Heart left ventricle (tissue), 13 donors: ENCODE data around the gene ZP4.

Experiments used
- POLR2A ChIP-seq, 2 donors: fragments of 450-650 bp; IDR thresholded peaks; one replicate each; pipeline ENCODE4 v1.6.1; 2017; ENCODE audit warnings: antibody characterized with exemption in 2 of 2, mild to moderate bottlenecking in 2 of 2, moderate library complexity in 2 of 2
- TF ChIP-seq, protein P1 (sequence below), 12 donors: fragments of 200-600 bp; sonication (generic) in 4 of 12; IDR thresholded peaks; one replicate each; pipeline versions ENCODE4 v1.5.0 to v1.8.0; 2018 to 2022; ENCODE audit warnings: antibody characterized with exemption in 12 of 12, mild to moderate bottlenecking in 5 of 12
- donor health status: ischemic (EF 13 %, LVEDD 7.1; RV severe dilation, severe dysfunction).
- donor health status: DM: no; HTN: yes; CAD: no.
- donor health status: DM: no; HTN: no; CAD: no.
- donor health status: ischemic (EF 25% LVEDD 6.9; RV normal size, moderate dysfunction).
- donor health status: ischemic (EF 25% LVEDD 5.7; RV mildly dilated, moderate dysfunction).
- donor health status: ischemic (EF 35%, LVEDD 5.7; RV mildly dilated, moderate dysfunction).
- donor health status: nonischemic (EF 11% LVEDD 7.7; RV severe dilation, severe dysfunction).
- donor health status: DM: yes; HTN: yes; CAD: no.
- donor health status: PGD.
- donor health status: ischemic (EF 29% LVEDD 5.4; RV normal size, mild dysfunction).
- donor health status: nonischemic (EF 23%, LVEDD 6.1; RV moderate dilation, normal function).

DNA sequence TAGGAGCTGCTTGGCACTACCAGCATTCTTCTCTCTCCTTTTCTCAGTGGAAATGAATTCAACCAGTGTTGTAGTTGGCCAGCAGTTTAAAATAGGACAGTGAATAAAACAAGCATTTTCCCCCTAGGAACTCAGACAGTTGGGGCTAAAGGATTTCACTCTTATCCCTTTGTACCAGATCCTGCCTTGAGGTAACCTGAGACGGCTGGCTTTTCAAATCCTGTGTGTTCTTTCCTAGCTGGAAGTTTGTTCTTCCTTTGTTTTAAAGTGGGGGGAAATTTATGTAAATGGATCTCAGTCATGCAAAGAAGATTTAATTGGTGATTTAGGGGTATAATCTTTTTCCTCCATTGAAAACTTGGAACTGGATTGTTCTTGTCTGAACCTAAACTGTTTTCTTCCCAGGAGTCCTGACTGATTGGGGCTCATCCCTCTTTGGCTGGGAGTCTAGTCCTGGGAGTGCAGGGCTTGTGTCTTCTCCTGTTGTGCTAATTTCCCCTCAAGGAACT is 23.3 kb downstream of the ZP4 start:
- TF ChIP-seq, protein P1, sequence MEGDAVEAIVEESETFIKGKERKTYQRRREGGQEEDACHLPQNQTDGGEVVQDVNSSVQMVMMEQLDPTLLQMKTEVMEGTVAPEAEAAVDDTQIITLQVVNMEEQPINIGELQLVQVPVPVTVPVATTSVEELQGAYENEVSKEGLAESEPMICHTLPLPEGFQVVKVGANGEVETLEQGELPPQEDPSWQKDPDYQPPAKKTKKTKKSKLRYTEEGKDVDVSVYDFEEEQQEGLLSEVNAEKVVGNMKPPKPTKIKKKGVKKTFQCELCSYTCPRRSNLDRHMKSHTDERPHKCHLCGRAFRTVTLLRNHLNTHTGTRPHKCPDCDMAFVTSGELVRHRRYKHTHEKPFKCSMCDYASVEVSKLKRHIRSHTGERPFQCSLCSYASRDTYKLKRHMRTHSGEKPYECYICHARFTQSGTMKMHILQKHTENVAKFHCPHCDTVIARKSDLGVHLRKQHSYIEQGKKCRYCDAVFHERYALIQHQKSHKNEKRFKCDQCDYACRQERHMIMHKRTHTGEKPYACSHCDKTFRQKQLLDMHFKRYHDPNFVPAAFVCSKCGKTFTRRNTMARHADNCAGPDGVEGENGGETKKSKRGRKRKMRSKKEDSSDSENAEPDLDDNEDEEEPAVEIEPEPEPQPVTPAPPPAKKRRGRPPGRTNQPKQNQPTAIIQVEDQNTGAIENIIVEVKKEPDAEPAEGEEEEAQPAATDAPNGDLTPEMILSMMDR (IDR thresholded peaks at IDR 0.05) = no peak
- TF ChIP-seq POLR2A (IDR thresholded peaks at IDR 0.05) = no peak
